PC-9 (cell line): Measurements from ENCODE around the gene SAMHD1.

Experiments
- EZH2 ChIP-seq: fragments of 200-600 bp; sonication (generic); IDR thresholded peaks from 2 replicates; pipeline ENCODE4 v1.8.0; 2017; ENCODE audit warnings: antibody characterized with exemption, low read depth
- TF ChIP-seq, protein P1 (sequence below): fragments of 200-600 bp; sonication (generic); conservative IDR thresholded peaks from 2 replicates; pipeline ENCODE4 v1.6.1; 2017; ENCODE audit warnings: mixed run types, antibody characterized with exemption, mild to moderate bottlenecking, moderate library complexity

DNA sequence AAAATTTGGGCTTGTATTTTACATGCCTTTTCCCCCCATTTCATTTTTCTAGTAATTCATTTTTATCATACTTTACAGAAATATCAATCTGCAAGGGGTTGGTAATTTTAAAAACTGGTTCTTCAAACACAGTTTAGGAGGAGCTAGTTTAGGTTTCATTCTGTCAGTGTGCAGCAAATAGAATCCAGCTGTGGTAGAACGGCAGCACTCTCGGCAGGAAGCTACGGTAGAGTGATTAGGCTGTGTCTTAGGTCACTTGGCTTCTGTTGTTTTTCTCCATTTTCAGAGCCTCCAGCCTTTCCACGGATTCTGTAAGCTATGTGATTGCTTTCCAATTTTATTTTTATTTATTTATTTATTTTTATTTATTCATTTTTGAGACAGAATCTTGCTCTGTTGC is 42.9 kb downstream of the SAMHD1 start:
- TF ChIP-seq, protein P1, sequence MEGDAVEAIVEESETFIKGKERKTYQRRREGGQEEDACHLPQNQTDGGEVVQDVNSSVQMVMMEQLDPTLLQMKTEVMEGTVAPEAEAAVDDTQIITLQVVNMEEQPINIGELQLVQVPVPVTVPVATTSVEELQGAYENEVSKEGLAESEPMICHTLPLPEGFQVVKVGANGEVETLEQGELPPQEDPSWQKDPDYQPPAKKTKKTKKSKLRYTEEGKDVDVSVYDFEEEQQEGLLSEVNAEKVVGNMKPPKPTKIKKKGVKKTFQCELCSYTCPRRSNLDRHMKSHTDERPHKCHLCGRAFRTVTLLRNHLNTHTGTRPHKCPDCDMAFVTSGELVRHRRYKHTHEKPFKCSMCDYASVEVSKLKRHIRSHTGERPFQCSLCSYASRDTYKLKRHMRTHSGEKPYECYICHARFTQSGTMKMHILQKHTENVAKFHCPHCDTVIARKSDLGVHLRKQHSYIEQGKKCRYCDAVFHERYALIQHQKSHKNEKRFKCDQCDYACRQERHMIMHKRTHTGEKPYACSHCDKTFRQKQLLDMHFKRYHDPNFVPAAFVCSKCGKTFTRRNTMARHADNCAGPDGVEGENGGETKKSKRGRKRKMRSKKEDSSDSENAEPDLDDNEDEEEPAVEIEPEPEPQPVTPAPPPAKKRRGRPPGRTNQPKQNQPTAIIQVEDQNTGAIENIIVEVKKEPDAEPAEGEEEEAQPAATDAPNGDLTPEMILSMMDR: no peak
- TF ChIP-seq EZH2: no peak
